Pancreas (tissue), 10 donors: Measurements from ENCODE around the gene NDUFA13. TPM values are rescaled to one million over a fixed set of nuclear protein-coding genes. Genes with fewer than 3 reads are reported as not detected.

Source experiments
- ATAC-seq, 4 donors: fragments of 200-7000 bp; cut with Tn5 transposase; one replicate each; pipeline versions ENCODE4 v1.8.0 to v1.9.1; 2020; ENCODE audit warnings: mild to moderate bottlenecking in 4 of 4, moderate library complexity in 4 of 4
- DNase-seq, 6 donors: peaks; one replicate each; pipeline ENCODE4 v3.0.0-alpha.2; 2020
- FAIRE-seq: peaks from 2 replicates; lab custom pipeline; 2012; peaks lifted over from hg19 to GRCh38; lab: Jason Lieb, UNC
- H3K27ac ChIP-seq, 4 donors: fragments of 200-600 bp; sonication (generic); 1 replicate in 3 of 4; 2 replicates in 1 of 4; pipeline versions ENCODE4 v1.5.0 to v1.8.0; 2020
- H3K27me3 ChIP-seq, 4 donors: fragments of 200-600 bp; one replicate each; pipeline ENCODE4 v1.8.0; 2021
- H3K36me3 ChIP-seq, 3 donors: fragments of 200-600 bp; sonication (generic) in 1 of 3; one replicate each; pipeline versions ENCODE4 v1.5.0 to v1.8.0; 2020 to 2021
- H3K4me1 ChIP-seq, 3 donors: fragments of 200-600 bp; one replicate each; pipeline ENCODE4 v1.8.0; 2021
- H3K4me3 ChIP-seq, 4 donors: fragments of 200-600 bp; sonication (generic) in 2 of 4; one replicate each; pipeline versions ENCODE4 v1.5.0 to v1.8.0; 2020 to 2021
- H3K9me3 ChIP-seq, 4 donors: fragments of 200-600 bp; one replicate each; pipeline ENCODE4 v1.8.0; 2021
- WGBS, 2 donors: extraction: QIAGEN DNeasy Blood & Tissue Kit; methylation state at CpG; one replicate each; pipeline ENCODE4 v1.1.7; 2013; 5-methylcytosine and 5-hydroxymethylcytosine counted together
- intact Hi-C, 3 donors: fragments of 100-400 bp; cut with DNase I; formaldehyde crosslinking; loops; one replicate each; pipeline versions ENCODE4 v1.11.1 to v1.14.2; 2022
- polyA plus RNA-seq, 2 donors: library from polyadenylated mRNA; stranded (reverse); fragments of 200-250 nt; gene quantifications; one replicate each; pipeline ENCODE4 v1.2.3, GENCODE V29; 2013
- total RNA-seq, 6 donors: library from RNA; stranded (reverse); fragmentation: NEBNext Ultra II Directional in 4 of 6; extraction: Animal tissue kit (Norgen Biotek cat#: 25700) in 4 of 6; gene quantifications; one replicate each; pipeline versions ENCODE4 v1.2.1 to v1.2.4, GENCODE V29; 2021 to 2023
- TF ChIP-seq, protein P1 (sequence below), 4 donors: fragments of 200-600 bp; sonication (generic) in 3 of 4; IDR thresholded peaks; one replicate each; pipeline versions ENCODE4 v1.5.0 to v1.8.0; 2021; ENCODE audit warnings: antibody characterized with exemption in 4 of 4
- donor health status: healthy with polysubstance abuse.
- donor health status: DM: no; HTN: no; CAD: no; lungs with moderate emphysema.
- donor health status: DM: no; HTN: no; CAD: no.
- donor health status: control.
- donor health status: control.
- donor health status: Bipolar disorder and iron deficiency.
- donor health status: DM: yes; HTN: yes; CAD: no.
- donor health status: DM: no; HTN: no; CAD: no.
- donor health status: DM: no; HTN: no; CAD: no.
- donor health status: DM: yes; HTN: yes; CAD: no.

The NDUFA13 gene
- total and polyA plus RNA-seq, 8 donors, result 87.9 to 178 (median 133) TPM

- Histone ChIP-seq H3K27me3 (peaks cover 0 to 14% (median 0%) of the 10 kb centered on the region in 4 donors), H3K27ac (no peak overlapping the region), H3K9me3 (no peaks in the 10 kb centered on the region), H3K36me3 (no peaks in the 10 kb centered on the region), H3K4me1 (peaks cover 0 to 7% (median 0%) of the 10 kb centered on the region in 3 donors), H3K4me3 (no peak overlapping the region)
- WGBS, 2 donors, result 71 to 87% methylated on average over 19 of the region's 19 CpGs
- DNase-seq (peak in 2 of 6 donors; percentile 29 to 53), FAIRE-seq (no peak), ATAC-seq (no peak)
- TF ChIP-seq, protein P1, sequence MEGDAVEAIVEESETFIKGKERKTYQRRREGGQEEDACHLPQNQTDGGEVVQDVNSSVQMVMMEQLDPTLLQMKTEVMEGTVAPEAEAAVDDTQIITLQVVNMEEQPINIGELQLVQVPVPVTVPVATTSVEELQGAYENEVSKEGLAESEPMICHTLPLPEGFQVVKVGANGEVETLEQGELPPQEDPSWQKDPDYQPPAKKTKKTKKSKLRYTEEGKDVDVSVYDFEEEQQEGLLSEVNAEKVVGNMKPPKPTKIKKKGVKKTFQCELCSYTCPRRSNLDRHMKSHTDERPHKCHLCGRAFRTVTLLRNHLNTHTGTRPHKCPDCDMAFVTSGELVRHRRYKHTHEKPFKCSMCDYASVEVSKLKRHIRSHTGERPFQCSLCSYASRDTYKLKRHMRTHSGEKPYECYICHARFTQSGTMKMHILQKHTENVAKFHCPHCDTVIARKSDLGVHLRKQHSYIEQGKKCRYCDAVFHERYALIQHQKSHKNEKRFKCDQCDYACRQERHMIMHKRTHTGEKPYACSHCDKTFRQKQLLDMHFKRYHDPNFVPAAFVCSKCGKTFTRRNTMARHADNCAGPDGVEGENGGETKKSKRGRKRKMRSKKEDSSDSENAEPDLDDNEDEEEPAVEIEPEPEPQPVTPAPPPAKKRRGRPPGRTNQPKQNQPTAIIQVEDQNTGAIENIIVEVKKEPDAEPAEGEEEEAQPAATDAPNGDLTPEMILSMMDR (IDR thresholded peaks at IDR 0.05), result no peak
- intact Hi-C loops, result loop anchor here in 2 of 3 donors (10.0 kb wide), 2 partner anchors 91 to 401 kb away; no protein-coding TSS in a partner anchor
These were observed 27.6 kb downstream of the NDUFA13 start for GRCh38 chr19:19543640-19544039.

- Histone ChIP-seq H3K27me3 (peaks cover 0 to 14% (median 0%) of the 10 kb centered on the region in 4 donors), H3K4me3 (no peak overlapping the region), H3K4me1 (peaks cover 0 to 6% (median 0%) of the 10 kb centered on the region in 3 donors), H3K9me3 (no peaks in the 10 kb centered on the region), H3K36me3 (no peaks in the 10 kb centered on the region), H3K27ac (no peak overlapping the region)
- FAIRE-seq (no peak), DNase-seq (peak in 1 of 6 donors; percentile 65), ATAC-seq (no peak)
- whole genome bisulfite sequencing, 2 donors, result 75 to 84% methylated on average over 74 to 75 of the region's 75 CpGs
- intact Hi-C loops, result loop anchor here in 2 of 3 donors (10.0 kb wide), 2 partner anchors 90 to 400 kb away; no protein-coding TSS in a partner anchor
- TF ChIP-seq, protein P1 (IDR thresholded peaks at IDR 0.05), result no peak
These were observed 28.4 kb downstream of the NDUFA13 start for GRCh38 chr19:19544257-19544953.

DNA sequence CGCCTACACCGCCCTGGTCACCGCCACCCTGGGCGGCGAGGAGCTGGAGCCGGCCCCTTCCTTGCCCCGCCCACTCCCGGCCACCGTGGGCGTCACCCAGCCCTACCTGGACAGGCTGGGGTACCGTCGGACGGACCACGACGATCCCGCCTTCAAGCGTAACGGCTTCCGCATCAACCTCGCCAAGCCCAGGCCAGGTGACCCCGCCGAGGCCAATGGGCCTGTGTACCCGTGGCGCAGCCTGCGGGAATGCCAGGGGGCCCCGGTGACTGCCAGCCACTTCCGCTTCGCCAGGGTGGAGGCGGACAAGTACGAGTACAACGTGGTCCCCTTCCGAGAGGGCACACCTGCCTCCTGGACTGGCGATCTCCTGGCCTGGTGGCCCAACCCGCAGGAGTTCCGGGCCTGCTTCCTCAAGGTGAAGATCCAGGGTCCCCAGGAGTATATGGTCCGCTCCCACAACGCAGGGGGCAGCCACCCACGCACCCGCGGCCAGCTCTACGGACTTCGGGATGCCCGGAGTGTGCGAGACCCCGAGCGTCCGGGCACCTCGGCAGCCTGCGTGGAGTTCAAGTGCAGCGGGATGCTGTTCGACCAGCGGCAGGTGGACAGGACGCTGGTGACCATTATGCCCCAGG lies 29.0 kb downstream of the NDUFA13 start:
- peaks cover 0 to 9% (median 0%) of the 10 kb centered on the region in 4 donors for H3K27me3 ChIP-seq
- no peaks in the 10 kb centered on the region for H3K36me3 ChIP-seq
- WGBS, 2 donors, result 81 to 82% methylated on average over 50 to 53 of the region's 53 CpGs
- no peak overlapping the region for H3K4me3 ChIP-seq
- ATAC-seq, result no peak
- H3K4me1 ChIP-seq, result peaks cover 0 to 6% (median 0%) of the 10 kb centered on the region in 3 donors
- H3K9me3 ChIP-seq, result no peaks in the 10 kb centered on the region
- H3K27ac ChIP-seq, result no peak overlapping the region
- FAIRE-seq, result no peak
- TF ChIP-seq, protein P1 (IDR thresholded peaks at IDR 0.05), result no peak
- intact Hi-C loops, result loop anchor here in 2 of 3 donors (10.0 kb wide), 2 partner anchors 90 to 400 kb away; no protein-coding TSS in a partner anchor
- DNase-seq, result peak in 2 of 6 donors; percentile 48 to 72

DNA sequence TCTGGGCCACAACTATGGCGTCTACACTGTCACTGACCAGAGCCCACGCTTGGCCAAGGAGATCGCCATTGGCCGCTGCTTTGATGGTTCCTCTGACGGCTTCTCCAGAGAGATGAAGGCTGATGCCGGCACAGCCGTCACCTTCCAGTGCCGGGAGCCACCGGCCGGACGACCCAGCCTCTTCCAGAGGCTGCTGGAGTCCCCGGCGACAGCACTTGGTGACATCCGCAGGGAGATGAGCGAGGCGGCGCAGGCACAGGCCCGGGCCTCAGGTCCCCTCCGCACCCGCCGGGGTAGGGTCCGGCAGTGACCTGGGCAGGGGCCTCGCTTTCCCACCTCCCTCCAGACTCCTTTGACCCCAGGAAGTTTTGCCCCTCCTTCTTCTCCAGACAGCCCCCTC lies 29.7 kb downstream of the NDUFA13 start:
- FAIRE-seq (no peak), ATAC-seq (no peak), DNase-seq (peak in 1 of 6 donors; percentile 51)
- Histone ChIP-seq H3K4me3 (no peak overlapping the region), H3K9me3 (no peaks in the 10 kb centered on the region), H3K27ac (no peak overlapping the region), H3K4me1 (peaks cover 0 to 3% (median 0%) of the 10 kb centered on the region in 3 donors), H3K36me3 (no peaks in the 10 kb centered on the region), H3K27me3 (peaks cover 0 to 9% (median 0%) of the 10 kb centered on the region in 4 donors)
- 81 to 88% methylated on average over 19 to 23 of the region's 23 CpGs for whole genome bisulfite sequencing, 2 donors
- intact Hi-C loops, result loop anchor here in 2 of 3 donors (10.0 kb wide), 2 partner anchors 89 to 399 kb away; no protein-coding TSS in a partner anchor
- TF ChIP-seq, protein P1 (IDR thresholded peaks at IDR 0.05), result no peak
